MCF 10A (cell line): Measurements from ENCODE around the gene TRIM5. TPM values are rescaled to one million over a fixed set of nuclear protein-coding genes. Genes with fewer than 3 reads are reported as not detected.
"Not testable (repeated sequence)": the region's sequence is repeated elsewhere in the genome, so short reads cannot be mapped to it uniquely, and the experiment has no call there.

ENCODE experiments used
- BruUV-seq: library from RNA; stranded (reverse); fragments of 400-500 nt; replicated peaks from 2 replicates; lab custom pipeline; 2021; lab: Mats Ljungman, UMichigan
- CTCF ChIA-PET: fragments of 300-600 bp; sonication (Branson Sonifier 250); formaldehyde crosslinking; extraction: SDS; loops from one replicate; lab custom pipeline; 2021; ENCODE audit warnings: antibody characterized with exemption, inconsistent platforms; lab: Yijun Ruan, JAX
- POLR2A ChIA-PET: fragments of 300-600, 350-650 bp; sonication (Branson Sonifier 250); formaldehyde crosslinking; extraction: SDS; loops from one replicate; lab custom pipeline; 2020; ENCODE audit warnings: antibody characterized with exemption, inconsistent platforms; lab: Yijun Ruan, JAX
- DNase-seq: peaks from one replicate; pipeline ENCODE4 v3.0.0-alpha.2; 2018; ENCODE audit not compliant: unreplicated experiment
- H3K27ac Mint-ChIP-seq: one replicate; pipeline ENCODE4 v1.8.0; 2022; ENCODE audit warnings: mild to moderate bottlenecking, low read depth, mixed read lengths; ENCODE audit not compliant: unreplicated experiment
- H3K27me3 Mint-ChIP-seq: one replicate; pipeline ENCODE4 v1.8.0; 2022; ENCODE audit warnings: mixed read lengths; ENCODE audit not compliant: insufficient read depth, unreplicated experiment
- H3K36me3 Mint-ChIP-seq: one replicate; pipeline ENCODE4 v1.8.0; 2022; ENCODE audit warnings: mild to moderate bottlenecking, moderate library complexity, mixed read lengths; ENCODE audit not compliant: insufficient read depth, unreplicated experiment
- H3K4me1 Mint-ChIP-seq: one replicate; pipeline ENCODE4 v1.8.0; 2022; ENCODE audit warnings: mixed read lengths; ENCODE audit not compliant: insufficient read depth, unreplicated experiment
- H3K4me3 Mint-ChIP-seq: one replicate; pipeline ENCODE4 v1.8.0; 2022; ENCODE audit warnings: mild to moderate bottlenecking, moderate library complexity, mixed read lengths; ENCODE audit not compliant: unreplicated experiment
- H3K9me3 Mint-ChIP-seq: one replicate; pipeline ENCODE4 v1.8.0; 2022; ENCODE audit warnings: mixed read lengths; ENCODE audit not compliant: unreplicated experiment
- intact Hi-C: fragments of 100-400 bp; cut with micrococcal nuclease; formaldehyde crosslinking; loops from 2 replicates; pipeline ENCODE4 v1.14.1; 2022
- total RNA-seq: library from RNA; stranded (reverse); gene quantifications from 2 replicates; pipeline ENCODE4 v1.2.3, GENCODE V29; 2022
- TF ChIP-seq, protein P1 (sequence below): fragments of 200-600 bp; IDR thresholded peaks from one replicate; pipeline ENCODE4 v1.8.0; 2022; ENCODE audit warnings: antibody characterized with exemption, mild to moderate bottlenecking; ENCODE audit not compliant: unreplicated experiment

TRIM5 gene
- total RNA-seq, 1 experiment from 2014 or later = 27.9 TPM

DNA sequence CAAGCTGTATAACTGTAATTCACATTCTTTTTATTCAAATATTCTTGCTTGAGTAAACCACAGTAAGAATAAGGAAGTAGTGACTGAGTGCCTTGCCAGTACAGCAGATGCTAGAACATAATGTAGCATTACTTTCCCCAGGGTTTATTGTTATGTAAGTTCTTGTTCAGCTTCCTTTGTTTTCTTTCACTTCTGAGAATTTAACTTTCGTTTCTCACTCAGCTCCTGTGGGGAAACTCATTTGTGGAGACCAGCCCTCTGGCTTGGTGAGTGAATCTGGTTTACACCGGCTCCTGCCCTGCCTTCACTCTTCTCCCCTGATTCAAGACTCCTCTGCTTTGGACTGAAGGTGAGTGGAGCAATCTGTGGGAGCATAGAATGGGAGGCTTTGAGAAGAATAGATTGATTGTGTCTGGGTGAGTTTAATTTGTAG is 4.7 kb upstream of the TRIM5 start, which contains the start of gene TRIM22:
Gene TRIM22, plus strand, starts transcription at position 240 of the 433 bp plus-strand sequence. CDS start 6,443 bp downstream, outside the sequence.
- peak within 1 kb of the TSS; percentile 77 for H3K4me3 Mint-ChIP-seq
- DNase-seq = peak; percentile 63
- H3K9me3 Mint-ChIP-seq = no peaks in the 10 kb centered on the region
- H3K27ac Mint-ChIP-seq = peak within 1 kb of the TSS; percentile 89
- no peaks in the 10 kb centered on the region for H3K27me3 Mint-ChIP-seq
- TF ChIP-seq, protein P1, sequence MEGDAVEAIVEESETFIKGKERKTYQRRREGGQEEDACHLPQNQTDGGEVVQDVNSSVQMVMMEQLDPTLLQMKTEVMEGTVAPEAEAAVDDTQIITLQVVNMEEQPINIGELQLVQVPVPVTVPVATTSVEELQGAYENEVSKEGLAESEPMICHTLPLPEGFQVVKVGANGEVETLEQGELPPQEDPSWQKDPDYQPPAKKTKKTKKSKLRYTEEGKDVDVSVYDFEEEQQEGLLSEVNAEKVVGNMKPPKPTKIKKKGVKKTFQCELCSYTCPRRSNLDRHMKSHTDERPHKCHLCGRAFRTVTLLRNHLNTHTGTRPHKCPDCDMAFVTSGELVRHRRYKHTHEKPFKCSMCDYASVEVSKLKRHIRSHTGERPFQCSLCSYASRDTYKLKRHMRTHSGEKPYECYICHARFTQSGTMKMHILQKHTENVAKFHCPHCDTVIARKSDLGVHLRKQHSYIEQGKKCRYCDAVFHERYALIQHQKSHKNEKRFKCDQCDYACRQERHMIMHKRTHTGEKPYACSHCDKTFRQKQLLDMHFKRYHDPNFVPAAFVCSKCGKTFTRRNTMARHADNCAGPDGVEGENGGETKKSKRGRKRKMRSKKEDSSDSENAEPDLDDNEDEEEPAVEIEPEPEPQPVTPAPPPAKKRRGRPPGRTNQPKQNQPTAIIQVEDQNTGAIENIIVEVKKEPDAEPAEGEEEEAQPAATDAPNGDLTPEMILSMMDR = no peak
- POLR2A ChIA-PET = interaction anchor here (0.6 to 3.0 kb wide), 14 partner anchors 8 to 700 kb away, joined by 3 to 12 read pairs (median 6); partner anchors contain the start of genes CAVIN3, TRIM34 and TRIM6
- no TSS peak for BruUV-seq
- H3K4me1 Mint-ChIP-seq = peaks cover 39% of the 10 kb centered on the region
- intact Hi-C loops = no loop called here
- peaks cover 14% of the 10 kb centered on the region for H3K36me3 Mint-ChIP-seq
- CTCF ChIA-PET = interaction anchor here (0.8 to 1.2 kb wide), 6 partner anchors 11 to 214 kb away, joined by 3 to 5 read pairs (median 4); no protein-coding TSS in a partner anchor

- DNase-seq = no peak
- peaks cover 13% of the 10 kb centered on the region for H3K36me3 Mint-ChIP-seq
- ChIA-PET CTCF (interaction anchor here (0.5 to 1.2 kb wide), 7 partner anchors 10 to 208 kb away, joined by 3 to 5 read pairs (median 4); no protein-coding TSS in a partner anchor), POLR2A (no interaction called here)
- intact Hi-C loops = no loop called here
- no peaks in the 10 kb centered on the region for H3K27me3 Mint-ChIP-seq
- H3K9me3 Mint-ChIP-seq = no peaks in the 10 kb centered on the region
- TF ChIP-seq, protein P1 = no peak
- no peak overlapping the region for H3K4me3 Mint-ChIP-seq
- no peak overlapping the region for H3K27ac Mint-ChIP-seq
- H3K4me1 Mint-ChIP-seq = peaks cover 38% of the 10 kb centered on the region
- no TSS peak for BruUV-seq
Observed at GRCh38 chr11:5688482-5688881, 3.6 kb upstream of the TRIM5 start.

DNA sequence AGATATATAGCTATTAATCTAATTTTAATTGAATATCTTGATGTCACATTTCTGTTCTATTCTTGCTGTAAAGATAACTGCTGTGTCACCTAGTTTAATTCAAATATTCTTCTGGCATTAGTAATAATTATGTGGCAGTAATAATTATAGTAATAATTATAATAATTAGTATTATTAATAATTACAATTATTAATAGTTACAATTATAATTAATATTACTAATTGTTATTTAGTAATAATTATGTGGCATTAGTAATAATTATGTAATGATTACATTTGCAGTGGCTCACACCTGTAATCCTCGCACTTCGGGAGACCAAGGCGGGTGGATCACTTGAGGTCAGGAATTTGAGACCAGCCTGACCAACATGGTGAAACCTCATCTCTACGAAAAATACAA is 1.6 kb upstream of the TRIM5 start:
- no peak overlapping the region for H3K4me3 Mint-ChIP-seq
- intact Hi-C loops = no loop called here
- CTCF ChIA-PET = interaction anchor here (1.3 to 2.6 kb wide), 2 partner anchors 26 to 59 kb away, joined by 3 to 26 read pairs; no protein-coding TSS in a partner anchor
- H3K27me3 Mint-ChIP-seq = no peaks in the 10 kb centered on the region
- no TSS peak for BruUV-seq
- H3K27ac Mint-ChIP-seq = no peak overlapping the region
- H3K9me3 Mint-ChIP-seq = no peaks in the 10 kb centered on the region
- no peak for DNase-seq
- TF ChIP-seq, protein P1 = no peak
- H3K36me3 Mint-ChIP-seq = no peaks in the 10 kb centered on the region
- H3K4me1 Mint-ChIP-seq = peaks cover 30% of the 10 kb centered on the region
- POLR2A ChIA-PET = interaction anchor here (2.8 kb wide), 1 partner anchor 66 kb away, joined by 14 read pairs; no protein-coding TSS in a partner anchor

DNA sequence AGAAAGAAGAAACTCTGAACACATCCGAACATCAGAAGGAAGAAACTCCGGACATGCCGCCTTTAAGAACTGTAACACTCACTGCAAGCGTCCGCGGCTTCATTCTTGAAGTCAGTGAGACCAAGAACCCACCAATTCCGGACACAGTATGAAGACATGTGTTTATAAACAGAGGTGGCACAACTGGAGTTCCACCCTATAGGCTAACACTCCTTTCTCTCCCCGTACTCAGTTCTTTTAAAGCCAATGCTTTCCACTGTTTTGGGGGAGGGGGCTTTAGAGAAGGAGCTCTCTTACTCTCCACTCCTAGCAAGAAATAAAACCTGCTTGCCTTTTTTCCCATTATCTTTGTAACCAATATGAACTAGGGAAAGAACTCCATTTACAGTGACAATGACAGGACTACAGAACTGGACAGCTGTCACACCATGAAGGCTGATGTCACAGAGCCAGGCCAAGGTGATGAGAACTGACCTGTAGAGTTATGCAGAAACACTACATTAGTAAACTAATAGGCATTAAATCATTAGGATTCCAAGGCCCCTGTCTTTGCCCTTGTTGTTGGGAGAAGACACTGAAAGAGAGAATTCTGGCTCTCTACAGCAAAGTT is 733 bp downstream of the TRIM5 start:
- POLR2A ChIA-PET = interaction anchor here (0.5 to 2.8 kb wide), 11 partner anchors 18 to 443 kb away, joined by 3 to 14 read pairs (median 4); partner anchors contain the start of gene TRIM6
- no peak for DNase-seq
- no peaks in the 10 kb centered on the region for H3K9me3 Mint-ChIP-seq
- peak overlapping the region; percentile 81 for H3K4me3 Mint-ChIP-seq
- TF ChIP-seq, protein P1 = no peak
- H3K27ac Mint-ChIP-seq = peak overlapping the region; percentile 78
- peaks cover 14% of the 10 kb centered on the region for H3K36me3 Mint-ChIP-seq
- TSS peak; percentile 93 for BruUV-seq
- H3K4me1 Mint-ChIP-seq = peaks cover 8% of the 10 kb centered on the region
- H3K27me3 Mint-ChIP-seq = no peaks in the 10 kb centered on the region
- intact Hi-C loops = loop anchor here (1.0 to 2.0 kb wide), 4 partner anchors 28 to 125 kb away; partner anchors contain the start of genes OR52N2 and TRIM34
- CTCF ChIA-PET = interaction anchor here (0.5 to 2.6 kb wide), 18 partner anchors 11 to 1776 kb away, joined by 3 to 26 read pairs (median 4); partner anchors contain the start of gene TRIM34

DNA sequence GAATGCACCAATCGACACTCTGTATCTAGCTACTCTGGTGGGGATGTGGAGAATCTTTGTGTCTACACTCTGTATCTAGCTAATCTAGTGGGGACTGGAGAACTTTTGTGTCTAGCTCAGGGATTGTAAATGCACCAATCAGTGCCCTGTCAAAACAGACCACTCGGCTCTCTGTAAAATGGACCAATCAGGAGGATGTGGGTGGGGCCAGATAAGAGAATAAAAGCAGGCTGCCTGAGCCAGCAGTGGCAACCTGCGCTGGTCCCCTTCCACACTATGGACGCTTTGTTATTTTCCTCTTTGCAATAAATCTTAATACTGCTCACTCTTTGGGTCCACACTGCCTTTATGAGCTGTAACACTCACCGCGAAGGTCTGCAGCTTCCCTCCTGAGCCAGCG is 1.3 kb downstream of the TRIM5 start:
- Mint-ChIP-seq H3K27ac (peak overlapping the region; percentile 78), H3K36me3 (peaks cover 19% of the 10 kb centered on the region), H3K4me3 (peak overlapping the region; percentile 81)
- not testable (repeated sequence) for H3K9me3 Mint-ChIP-seq, DNase-seq, H3K27me3 Mint-ChIP-seq, H3K4me1 Mint-ChIP-seq, BruUV-seq
- CTCF ChIA-PET = interaction anchor here (0.7 to 2.6 kb wide), 10 partner anchors 18 to 127 kb away, joined by 3 to 26 read pairs (median 8); no protein-coding TSS in a partner anchor
- intact Hi-C loops = loop anchor here (1.0 to 2.0 kb wide), 4 partner anchors 29 to 125 kb away; partner anchors contain the start of genes OR52N2 and TRIM34
- POLR2A ChIA-PET = interaction anchor here (0.5 to 2.8 kb wide), 4 partner anchors 63 to 443 kb away, joined by 3 to 14 read pairs (median 4); partner anchors contain the start of gene TRIM6
